CD4-positive, alpha-beta memory T cell (primary cell): ENCODE results near the gene FLYWCH2. TPM values are rescaled to one million over a fixed set of nuclear protein-coding genes. Genes with fewer than 3 reads are reported as not detected.
"Not testable (repeated sequence)": the region's sequence is repeated elsewhere in the genome, so short reads cannot be mapped to it uniquely, and the experiment has no call there.

ENCODE experiments used
- CTCF ChIA-PET: fragments of 350-600 bp; sonication (Branson Sonifier 250); formaldehyde crosslinking; loops from one replicate; lab custom pipeline; 2021; ENCODE audit warnings: inconsistent platforms; ENCODE audit not compliant: partially characterized antibody; lab: Charles Lee
- POLR2A ChIA-PET: fragments of 350-600 bp; sonication (Branson Sonifier 250); formaldehyde crosslinking; loops from one replicate; lab custom pipeline; 2021; ENCODE audit not compliant: partially characterized antibody; lab: Charles Lee
- DNase-seq, 5 donors: peaks; one replicate each; pipeline versions ENCODE4 v3.0.0 to v3.0.0-alpha.2; 2020 to 2022; ENCODE audit warnings: mixed read lengths in 1 of 5
- H3K27ac ChIP-seq: one replicate; pipeline ENCODE4 v1.7.0; 2013; ENCODE audit warnings: low read depth, low read length
- H3K27me3 ChIP-seq: 2 replicates; pipeline ENCODE4 v1.7.0; 2013; ENCODE audit warnings: mild to moderate bottlenecking, low read length, moderate library complexity; ENCODE audit not compliant: insufficient read depth
- H3K36me3 ChIP-seq: 2 replicates; pipeline ENCODE4 v1.7.0; 2013; ENCODE audit warnings: mild to moderate bottlenecking, low read length, moderate library complexity; ENCODE audit not compliant: insufficient read depth
- H3K4me1 ChIP-seq: 2 replicates; pipeline ENCODE4 v1.7.0; 2013; ENCODE audit warnings: mild to moderate bottlenecking, low read length, moderate library complexity; ENCODE audit not compliant: insufficient read depth
- H3K4me3 ChIP-seq, 2 donors: one replicate each; pipeline ENCODE4 v1.7.0; 2013; ENCODE audit warnings: low read length in 2 of 2, mild to moderate bottlenecking in 1 of 2
- H3K9me3 ChIP-seq, 2 donors: one replicate each; pipeline ENCODE4 v1.7.0; 2013; ENCODE audit warnings: low read length in 2 of 2, control low read depth in 1 of 2; ENCODE audit not compliant: control insufficient read depth in 1 of 2
- H3K27ac Mint-ChIP-seq, 7 donors: one replicate each; pipeline ENCODE4 v1.8.0; 2020 to 2021; ENCODE audit warnings: mixed read lengths in 7 of 7, mild to moderate bottlenecking in 6 of 7, inconsistent platforms in 3 of 7, moderate library complexity in 3 of 7
- H3K27me3 Mint-ChIP-seq, 2 donors: one replicate each; pipeline ENCODE4 v1.8.0; 2020 to 2021; ENCODE audit warnings: mixed read lengths in 2 of 2
- H3K36me3 Mint-ChIP-seq, 2 donors: one replicate each; pipeline ENCODE4 v1.8.0; 2020 to 2021; ENCODE audit warnings: mixed read lengths in 2 of 2, inconsistent platforms in 1 of 2, mild to moderate bottlenecking in 1 of 2
- H3K4me1 Mint-ChIP-seq, 4 donors: one replicate each; pipeline ENCODE4 v1.8.0; 2020 to 2021; ENCODE audit warnings: mixed read lengths in 4 of 4, mild to moderate bottlenecking in 1 of 4
- H3K4me3 Mint-ChIP-seq, 8 donors: one replicate each; pipeline ENCODE4 v1.8.0; 2020 to 2021; ENCODE audit warnings: mixed read lengths in 8 of 8, mild to moderate bottlenecking in 7 of 8, moderate library complexity in 6 of 8, inconsistent platforms in 3 of 8
- H3K9me3 Mint-ChIP-seq, 8 donors: one replicate each; pipeline ENCODE4 v1.8.0; 2020 to 2021; ENCODE audit warnings: mixed read lengths in 8 of 8, mild to moderate bottlenecking in 5 of 8, inconsistent platforms in 3 of 8, moderate library complexity in 1 of 8
- intact Hi-C: fragments of 100-400 bp; cut with micrococcal nuclease; formaldehyde crosslinking; loops from one replicate; pipeline ENCODE4 v1.15.1; 2023
- polyA plus RNA-seq, 2 donors: library from polyadenylated mRNA; unstranded; fragments of 300-500 nt; fragmentation: Illumina TruSeq; gene quantifications; one replicate each; pipeline ENCODE4 v1.2.3, GENCODE V29; 2021
- total RNA-seq, 2 experiments: library from RNA; stranded (reverse); gene quantifications; one replicate each; pipeline ENCODE4 v1.2.3, GENCODE V29; 2021

The FLYWCH2 gene
- total and polyA plus RNA-seq, 4 experiments from 2014 or later, result 21.1 to 27.1 (median 23.7) TPM

- H3K27me3 ChIP-seq, result no peaks in the 10 kb centered on the region
- intact Hi-C loops, result no loop called here
- Mint-ChIP-seq H3K4me3 (no peak overlapping the region), H3K36me3 (peaks cover 14 to 25% of the 10 kb centered on the region in 2 donors), H3K27me3 (no peaks in the 10 kb centered on the region), H3K9me3 (no peaks in the 10 kb centered on the region), H3K4me1 (peaks cover 6 to 21% (median 11%) of the 10 kb centered on the region in 4 donors), H3K27ac (no peak overlapping the region)
- POLR2A ChIA-PET, result no interaction called here
- no peak overlapping the region for H3K4me3 ChIP-seq
- DNase-seq, result no peak
- CTCF ChIA-PET, result no interaction called here
- no peaks in the 10 kb centered on the region for H3K9me3 ChIP-seq
- no peak overlapping the region for H3K27ac ChIP-seq
- peaks cover 12% of the 10 kb centered on the region for H3K36me3 ChIP-seq
- peaks cover 12% of the 10 kb centered on the region for H3K4me1 ChIP-seq
Observed at GRCh38 chr16:2930236-2930635, 47.2 kb downstream of the FLYWCH2 start.

GRCh38 chr16:2931231-2931914 is 48.4 kb downstream of the FLYWCH2 start:
- POLR2A ChIA-PET, result interaction anchor here (0.7 to 1.0 kb wide), 2 partner anchors 20 to 34 kb away, joined by 3 read pairs; no protein-coding TSS in a partner anchor
- H3K27ac Mint-ChIP-seq, H3K4me3 ChIP-seq, H3K9me3 Mint-ChIP-seq, DNase-seq, H3K9me3 ChIP-seq, H3K27ac ChIP-seq, H3K27me3 Mint-ChIP-seq, intact Hi-C loops, H3K4me3 Mint-ChIP-seq, H3K27me3 ChIP-seq: not testable (repeated sequence)
- peaks cover 17 to 29% of the 10 kb centered on the region in 2 donors for H3K36me3 Mint-ChIP-seq
- H3K4me1 Mint-ChIP-seq, result peaks cover 4 to 16% (median 9%) of the 10 kb centered on the region in 4 donors
- CTCF ChIA-PET, result interaction anchor here (0.9 kb wide), 1 partner anchor 35 kb away, joined by 3 read pairs; no protein-coding TSS in a partner anchor
- peaks cover 14% of the 10 kb centered on the region for H3K36me3 ChIP-seq
- peaks cover 12% of the 10 kb centered on the region for H3K4me1 ChIP-seq

GRCh38 chr16:2933136-2933535 is 50.1 kb downstream of the FLYWCH2 start:
- H3K4me1 Mint-ChIP-seq, result peaks cover 0 to 3% (median 0%) of the 10 kb centered on the region in 4 donors
- Histone ChIP-seq H3K4me3 (no peak overlapping the region), H3K27me3 (no peaks in the 10 kb centered on the region), H3K9me3 (no peaks in the 10 kb centered on the region), H3K27ac (no peak overlapping the region), H3K4me1 (no peaks in the 10 kb centered on the region), H3K36me3 (peaks cover 27% of the 10 kb centered on the region)
- H3K36me3 Mint-ChIP-seq, result peaks cover 17 to 25% of the 10 kb centered on the region in 2 donors
- peaks cover 0 to 2% (median 0%) of the 10 kb centered on the region in 8 donors for H3K9me3 Mint-ChIP-seq
- no peaks in the 10 kb centered on the region for H3K27me3 Mint-ChIP-seq
- ChIA-PET CTCF (no interaction called here), POLR2A (no interaction called here)
- no peak for DNase-seq
- H3K27ac Mint-ChIP-seq, result no peak overlapping the region
- H3K4me3 Mint-ChIP-seq, result no peak overlapping the region
- intact Hi-C loops, result no loop called here

GRCh38 chr16:2933701-2934100 is 50.7 kb downstream of the FLYWCH2 start:
- Mint-ChIP-seq H3K27me3 (no peaks in the 10 kb centered on the region), H3K36me3 (peaks cover 17 to 23% of the 10 kb centered on the region in 2 donors), H3K4me3 (no peak overlapping the region), H3K27ac (peak overlapping the region in 1 of 7 donors; percentile 23), H3K9me3 (peaks cover 0 to 2% (median 0%) of the 10 kb centered on the region in 8 donors), H3K4me1 (no peaks in the 10 kb centered on the region)
- Histone ChIP-seq H3K27me3 (no peaks in the 10 kb centered on the region), H3K36me3 (peaks cover 29% of the 10 kb centered on the region), H3K4me1 (no peaks in the 10 kb centered on the region), H3K9me3 (no peaks in the 10 kb centered on the region), H3K4me3 (no peak overlapping the region), H3K27ac (no peak overlapping the region)
- POLR2A ChIA-PET, result no interaction called here
- intact Hi-C loops, result no loop called here
- CTCF ChIA-PET, result no interaction called here
- DNase-seq, result no peak

- Mint-ChIP-seq H3K27me3 (no peaks in the 10 kb centered on the region), H3K4me1 (no peaks in the 10 kb centered on the region), H3K4me3 (no peak overlapping the region), H3K27ac (peak overlapping the region in 2 of 7 donors; percentile 22 to 53), H3K9me3 (peaks cover 0 to 2% (median 0%) of the 10 kb centered on the region in 8 donors), H3K36me3 (peaks cover 18 to 24% of the 10 kb centered on the region in 2 donors)
- intact Hi-C loops, result no loop called here
- H3K27ac ChIP-seq, result no peak overlapping the region
- no peak for DNase-seq
- ChIA-PET CTCF (no interaction called here), POLR2A (no interaction called here)
- no peaks in the 10 kb centered on the region for H3K9me3 ChIP-seq
- H3K36me3 ChIP-seq, result peaks cover 34% of the 10 kb centered on the region
- no peaks in the 10 kb centered on the region for H3K4me1 ChIP-seq
- H3K4me3 ChIP-seq, result no peak overlapping the region
- no peaks in the 10 kb centered on the region for H3K27me3 ChIP-seq
Observed at GRCh38 chr16:2934450-2934849, 51.4 kb downstream of the FLYWCH2 start.

GRCh38 chr16:2936436-2937011 is 53.5 kb downstream of the FLYWCH2 start:
- peaks cover 38% of the 10 kb centered on the region for H3K36me3 ChIP-seq
- POLR2A ChIA-PET, result no interaction called here

GRCh38 chr16:2937170-2937569 is 54.2 kb downstream of the FLYWCH2 start:
- no peak overlapping the region for H3K4me3 Mint-ChIP-seq
- no peaks in the 10 kb centered on the region for H3K4me1 ChIP-seq
- no peak for DNase-seq
- POLR2A ChIA-PET, result no interaction called here
- no peaks in the 10 kb centered on the region for H3K27me3 ChIP-seq
- peaks cover 0 to 2% (median 0%) of the 10 kb centered on the region in 8 donors for H3K9me3 Mint-ChIP-seq
- H3K9me3 ChIP-seq, result no peaks in the 10 kb centered on the region
- no peak overlapping the region for H3K27ac ChIP-seq
- intact Hi-C loops, result no loop called here
- peaks cover 27 to 37% of the 10 kb centered on the region in 2 donors for H3K36me3 Mint-ChIP-seq
- no peaks in the 10 kb centered on the region for H3K27me3 Mint-ChIP-seq
- CTCF ChIA-PET, result interaction anchor here (0.6 kb wide), 2 partner anchors 11 to 16 kb away, joined by 3 to 4 read pairs; no protein-coding TSS in a partner anchor
- H3K27ac Mint-ChIP-seq, result no peak overlapping the region
- no peaks in the 10 kb centered on the region for H3K4me1 Mint-ChIP-seq
- H3K36me3 ChIP-seq, result peaks cover 38% of the 10 kb centered on the region
- no peak overlapping the region for H3K4me3 ChIP-seq

More at GRCh38 chr16:2936436-2937011, 53.5 kb downstream of the FLYWCH2 start:
- Mint-ChIP-seq H3K9me3 (peaks cover 0 to 2% (median 0%) of the 10 kb centered on the region in 8 donors), H3K27ac (no peak overlapping the region), H3K36me3 (peaks cover 27 to 38% of the 10 kb centered on the region in 2 donors), H3K4me3 (no peak overlapping the region), H3K4me1 (no peaks in the 10 kb centered on the region), H3K27me3 (no peaks in the 10 kb centered on the region)
- no peaks in the 10 kb centered on the region for H3K9me3 ChIP-seq
- H3K4me1 ChIP-seq, result no peaks in the 10 kb centered on the region
- intact Hi-C loops, result no loop called here
- H3K4me3 ChIP-seq, result no peak overlapping the region
- DNase-seq, result no peak
- H3K27ac ChIP-seq, result no peak overlapping the region
- CTCF ChIA-PET, result interaction anchor here (0.6 to 0.7 kb wide), 2 partner anchors 9 to 61 kb away, joined by 3 read pairs; no protein-coding TSS in a partner anchor
- no peaks in the 10 kb centered on the region for H3K27me3 ChIP-seq
